Stomach (tissue), 9 donors: ENCODE results near the gene STX10. TPM values are rescaled to one million over a fixed set of nuclear protein-coding genes. Genes with fewer than 3 reads are reported as not detected.
A peak's percentile ranks its signal among the peaks of the same experiment; 100 is the strongest.

Experiments used
- DNase-seq, 2 donors: peaks; one replicate each; pipeline versions ENCODE4 v3.0.0 to v3.0.0-alpha.2; 2013 to 2019
- H3K27ac ChIP-seq, 5 donors: fragments of 200-600 bp in 4 of 5; sonication (generic) in 4 of 5; one replicate each; pipeline ENCODE4 v1.5.1; 2013 to 2019; ENCODE audit warnings: mild to moderate bottlenecking in 1 of 5, moderate library complexity in 1 of 5
- H3K27me3 ChIP-seq, 3 donors: fragments of 200-600 bp; sonication (generic); one replicate each; pipeline ENCODE4 v1.5.1; 2017 to 2019; ENCODE audit warnings: mixed run types in 1 of 3
- H3K36me3 ChIP-seq, 4 donors: fragments of 200-600 bp; sonication (generic); 1 replicate in 3 of 4; 2 replicates in 1 of 4; pipeline ENCODE4 v1.5.1; 2016 to 2019
- H3K4me1 ChIP-seq, 4 donors: fragments of 200-600 bp; sonication (generic); one replicate each; pipeline ENCODE4 v1.5.1; 2016 to 2019
- H3K4me3 ChIP-seq, 4 donors: fragments of 200-600 bp; sonication (generic) in 3 of 4; one replicate each; pipeline ENCODE4 v1.5.1; 2016 to 2019; ENCODE audit warnings: mild to moderate bottlenecking in 1 of 4
- H3K9me3 ChIP-seq, 4 donors: fragments of 200-600 bp; sonication (generic); one replicate each; pipeline ENCODE4 v1.5.1; 2016 to 2019
- EP300 ChIP-seq: sonication (generic); formaldehyde crosslinking; IDR thresholded peaks from one replicate; pipeline ENCODE4 v1.6.1; 2017; ENCODE audit warnings: antibody characterized with exemption
- POLR2A ChIP-seq, 4 donors: fragments of 450-650 bp; IDR thresholded peaks; one replicate each; pipeline ENCODE4 v1.6.1; 2016; ENCODE audit warnings: antibody characterized with exemption in 4 of 4, control low read depth in 2 of 4, mild to moderate bottlenecking in 1 of 4, moderate library complexity in 1 of 4
- POLR2AphosphoS5 ChIP-seq, 3 donors: sonication (generic); formaldehyde crosslinking; IDR thresholded peaks; one replicate each; pipeline ENCODE4 v1.6.1; 2016; ENCODE audit warnings: antibody characterized with exemption in 3 of 3
- WGBS, 5 donors: extraction: QIAGEN DNeasy Blood & Tissue Kit in 3 of 5; methylation state at CpG; one replicate each; pipeline versions ENCODE4 v1.1.5 to v1.1.7; 2013 to 2018; 5-methylcytosine and 5-hydroxymethylcytosine counted together
- intact Hi-C: fragments of 100-400 bp; cut with DNase I; formaldehyde crosslinking; loops from one replicate; pipeline ENCODE4 v1.15.1; 2023; ENCODE audit warnings: low total_unique reads
- polyA plus RNA-seq, 3 donors: library from polyadenylated mRNA; stranded (reverse); fragments of 200-250 nt; gene quantifications; one replicate each; pipeline ENCODE4 v1.2.3, GENCODE V29; 2013
- total RNA-seq, 5 donors: library from RNA; depleted of rRNA; stranded (reverse); fragments of >200 nt; gene quantifications; one replicate each; pipeline versions ENCODE4 v1.1.0 to v1.2.3, GENCODE V29; 2014 to 2016
- TF ChIP-seq, protein P1 (sequence below), 7 experiments: fragments of 450-650 bp in 4 of 7; fragments of 200-600 bp in 3 of 7; sonication (generic) in 3 of 7; IDR thresholded peaks; one replicate each; pipeline ENCODE4 v1.5.1; 2016 to 2019; ENCODE audit warnings: antibody characterized with exemption in 7 of 7, control low read depth in 2 of 7, mild to moderate bottlenecking in 1 of 7
- donor health status: healthy with polysubstance abuse.
- donor health status: Bipolar disorder and iron deficiency.
- donor health status: healthy.

Gene STX10
- total and polyA plus RNA-seq, 8 donors = 20.4 to 942 (median 104) TPM

DNA sequence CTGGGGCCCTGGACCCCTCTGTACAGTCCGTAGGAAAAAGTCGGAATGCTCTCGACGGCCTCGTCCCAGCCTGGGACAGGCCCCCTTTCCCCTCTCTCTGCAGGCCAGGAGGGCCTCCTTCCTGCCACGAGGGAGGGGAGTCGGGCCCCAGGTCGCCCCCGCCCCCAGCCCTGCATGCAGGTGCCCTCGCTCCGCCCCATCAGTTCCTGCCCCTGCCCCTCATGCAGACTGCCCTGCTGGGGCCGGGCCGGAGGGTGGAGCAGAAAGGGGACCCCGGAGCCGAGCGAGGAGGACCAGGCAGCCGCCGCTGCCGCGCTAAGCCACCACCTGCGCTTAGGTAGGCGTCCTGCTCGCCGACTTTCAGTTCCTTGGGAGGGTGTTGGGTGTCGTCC, 54.8 kb downstream of the STX10 start:
- WGBS, 5 donors = 70 to 86% (median 73%) methylated on average over 19 to 25 of the region's 25 CpGs
- peaks cover 73 to 100% (median 86%) of the 10 kb centered on the region in 4 donors for H3K4me1 ChIP-seq

DNA sequence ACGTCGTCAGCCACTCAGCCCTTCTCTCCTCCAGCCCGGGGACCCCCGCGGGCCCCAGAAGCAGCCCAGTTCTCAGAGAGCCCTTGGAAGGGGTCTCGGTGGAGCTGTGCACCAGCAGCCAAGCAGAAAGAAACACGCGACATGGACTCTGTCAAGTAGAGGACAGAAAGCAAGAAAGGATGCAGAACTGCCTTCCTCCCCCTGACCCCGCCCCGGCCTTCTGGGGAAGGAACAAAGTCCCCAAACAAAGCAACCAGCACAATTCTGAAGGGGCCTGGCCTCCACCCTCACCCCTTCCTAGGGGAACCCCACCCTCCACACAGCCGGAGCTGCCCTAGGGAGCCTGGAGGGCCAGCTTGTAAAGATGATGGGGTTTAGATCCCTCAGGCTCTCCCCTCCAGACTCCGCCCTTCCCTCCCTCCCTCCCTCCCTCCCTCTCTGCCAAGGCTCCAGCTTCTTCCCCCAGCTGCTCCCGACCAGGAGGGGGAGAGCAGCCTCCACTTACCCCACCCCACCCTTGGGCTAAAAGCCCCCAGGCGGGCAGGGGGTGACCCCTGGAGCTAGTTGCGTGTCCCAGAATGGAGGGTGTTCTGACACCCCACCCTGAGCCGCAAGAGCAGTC, 55.3 kb downstream of the STX10 start:
- H3K4me1 ChIP-seq = peaks cover 72 to 98% (median 85%) of the 10 kb centered on the region in 4 donors
- TF ChIP-seq EP300 = no peak
- no peak for TF ChIP-seq POLR2A (IDR thresholded peaks at IDR 0.05)
- TF ChIP-seq, protein P1, sequence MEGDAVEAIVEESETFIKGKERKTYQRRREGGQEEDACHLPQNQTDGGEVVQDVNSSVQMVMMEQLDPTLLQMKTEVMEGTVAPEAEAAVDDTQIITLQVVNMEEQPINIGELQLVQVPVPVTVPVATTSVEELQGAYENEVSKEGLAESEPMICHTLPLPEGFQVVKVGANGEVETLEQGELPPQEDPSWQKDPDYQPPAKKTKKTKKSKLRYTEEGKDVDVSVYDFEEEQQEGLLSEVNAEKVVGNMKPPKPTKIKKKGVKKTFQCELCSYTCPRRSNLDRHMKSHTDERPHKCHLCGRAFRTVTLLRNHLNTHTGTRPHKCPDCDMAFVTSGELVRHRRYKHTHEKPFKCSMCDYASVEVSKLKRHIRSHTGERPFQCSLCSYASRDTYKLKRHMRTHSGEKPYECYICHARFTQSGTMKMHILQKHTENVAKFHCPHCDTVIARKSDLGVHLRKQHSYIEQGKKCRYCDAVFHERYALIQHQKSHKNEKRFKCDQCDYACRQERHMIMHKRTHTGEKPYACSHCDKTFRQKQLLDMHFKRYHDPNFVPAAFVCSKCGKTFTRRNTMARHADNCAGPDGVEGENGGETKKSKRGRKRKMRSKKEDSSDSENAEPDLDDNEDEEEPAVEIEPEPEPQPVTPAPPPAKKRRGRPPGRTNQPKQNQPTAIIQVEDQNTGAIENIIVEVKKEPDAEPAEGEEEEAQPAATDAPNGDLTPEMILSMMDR (IDR thresholded peaks at IDR 0.05) = no peak
- TF ChIP-seq POLR2AphosphoS5 (IDR thresholded peaks at IDR 0.05) = no peak
- H3K9me3 ChIP-seq = no peaks in the 10 kb centered on the region
- H3K36me3 ChIP-seq = peaks cover 0 to 25% (median 23%) of the 10 kb centered on the region in 4 donors
- H3K27ac ChIP-seq = peak overlapping the region in 4 of 5 donors; percentile 61 to 96 (median 88)
- peak overlapping the region; percentile 2 to 46 (median 28) for H3K4me3 ChIP-seq
- intact Hi-C loops = no loop called here
- WGBS, 5 donors = 53 to 72% (median 66%) methylated on average over 12 to 16 of the region's 16 CpGs
- H3K27me3 ChIP-seq = peaks cover 0 to 6% (median 0%) of the 10 kb centered on the region in 3 donors
- DNase-seq = peak in 1 of 2 donors; percentile 65

More for the DNA sequence above, 54.8 kb downstream of the STX10 start:
- intact Hi-C loops = no loop called here
- Histone ChIP-seq H3K36me3 (peaks cover 0 to 21% (median 20%) of the 10 kb centered on the region in 4 donors), H3K27me3 (peaks cover 0 to 6% (median 0%) of the 10 kb centered on the region in 3 donors), H3K9me3 (no peaks in the 10 kb centered on the region), H3K27ac (peak overlapping the region in 4 of 5 donors; percentile 61 to 96 (median 88)), H3K4me3 (peak overlapping the region; percentile 2 to 46 (median 28))
- peak in 1 of 2 donors; percentile 49 for DNase-seq
- TF ChIP-seq POLR2A (IDR thresholded peaks at IDR 0.05) (no peak), POLR2AphosphoS5 (IDR thresholded peaks at IDR 0.05) (no peak), EP300 (no peak)
- TF ChIP-seq, protein P1 (IDR thresholded peaks at IDR 0.05) = no peak

DNA sequence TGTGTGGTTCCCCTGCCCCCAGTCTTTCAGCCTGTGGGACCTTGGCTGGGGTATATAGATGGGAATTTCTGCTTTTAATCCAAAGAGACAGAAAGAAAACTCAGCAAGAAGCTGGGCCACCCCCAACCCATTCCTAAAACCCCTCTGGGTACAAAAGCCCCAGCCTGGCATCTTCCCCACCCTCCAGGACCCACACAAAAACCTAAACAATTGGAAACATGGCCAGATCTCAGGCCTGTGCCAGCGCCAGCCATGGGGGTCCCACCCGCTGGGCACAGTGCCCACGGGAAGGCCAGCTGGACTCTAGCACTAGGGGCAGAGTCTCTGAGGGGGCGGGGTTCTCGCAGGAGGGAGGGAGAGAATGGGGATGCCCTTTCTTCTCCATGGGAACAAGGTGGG, 56.1 kb downstream of the STX10 start:
- TF ChIP-seq POLR2AphosphoS5 (IDR thresholded peaks at IDR 0.05) = no peak
- TF ChIP-seq, protein P1 (IDR thresholded peaks at IDR 0.05) = peak in 1 of 7 experiments; percentile 58
- DNase-seq = peak in 1 of 2 donors; percentile 72
- 36 to 66% (median 51%) methylated on average over 5 of the region's 5 CpGs for WGBS, 5 donors
- H3K9me3 ChIP-seq = no peaks in the 10 kb centered on the region
- H3K36me3 ChIP-seq = peaks cover 0 to 33% (median 28%) of the 10 kb centered on the region in 4 donors
- peaks cover 66 to 95% (median 81%) of the 10 kb centered on the region in 4 donors for H3K4me1 ChIP-seq
- H3K27me3 ChIP-seq = peaks cover 0 to 6% (median 0%) of the 10 kb centered on the region in 3 donors
- no peak overlapping the region for H3K4me3 ChIP-seq
- intact Hi-C loops = no loop called here
- H3K27ac ChIP-seq = peak overlapping the region in 4 of 5 donors; percentile 61 to 96 (median 88)

Other genes starting within 250 kb of the STX10 start
- gene SYCE2, start 231.1 kb downstream of the STX10 start, total RNA-seq = not detected
- under 1 TPM in 1 of 3 donors, not detected in 2; 0.23 TPM for gene SYCE2, start 231.1 kb downstream of the STX10 start, polyA plus RNA-seq
- gene FARSA, start 216.7 kb downstream of the STX10 start, total RNA-seq = 100 to 1,000 TPM in 1 of 5 donors, 10 to 100 TPM in 4; 27.2 to 125 (median 51.9) TPM
- gene FARSA, start 216.7 kb downstream of the STX10 start, polyA plus RNA-seq = 10 to 100 TPM; 34.7 to 40.3 (median 39.4) TPM
- 100 to 1,000 TPM; 337 to 947 (median 504) TPM for gene CALR, start 211.8 kb downstream of the STX10 start, total RNA-seq
- gene CALR, start 211.8 kb downstream of the STX10 start, polyA plus RNA-seq = 100 to 1,000 TPM in 2 of 3 donors, 10 to 100 TPM in 1; 71.2 to 236 (median 158) TPM
- 100 to 1,000 TPM in 3 of 5 donors, 10 to 100 TPM in 2; 44.1 to 144 (median 103) TPM for gene RAD23A, start 204.5 kb downstream of the STX10 start, total RNA-seq
- 100 to 1,000 TPM; 101 to 141 (median 106) TPM for gene RAD23A, start 204.5 kb downstream of the STX10 start, polyA plus RNA-seq
- 10 to 100 TPM in 4 of 5 donors, 1 to 10 TPM in 1; 1.8 to 93.3 (median 25.9) TPM for gene GADD45GIP1, start 193.2 kb downstream of the STX10 start, total RNA-seq
- 10 to 100 TPM; 59.0 to 75.4 (median 61.8) TPM for gene GADD45GIP1, start 193.2 kb downstream of the STX10 start, polyA plus RNA-seq
- under 1 TPM in 1 of 5 donors, not detected in 4; 0.58 TPM for gene DAND5, start 180.8 kb downstream of the STX10 start, total RNA-seq
- under 1 TPM in 2 of 3 donors, not detected in 1; 0.12 to 0.13 TPM for gene DAND5, start 180.8 kb downstream of the STX10 start, polyA plus RNA-seq
- 100 to 1,000 TPM in 1 of 5 donors, 10 to 100 TPM in 4; 14.0 to 183 (median 63.3) TPM for gene NFIX, start 154.9 kb downstream of the STX10 start, total RNA-seq
- 10 to 100 TPM; 11.5 to 45.0 (median 30.2) TPM for gene NFIX, start 154.9 kb downstream of the STX10 start, polyA plus RNA-seq
- gene LYL1, start 47.5 kb downstream of the STX10 start, total RNA-seq = 10 to 100 TPM in 2 of 5 donors, 1 to 10 TPM in 2, not detected in 1; 1.3 to 19.3 (median 7.6) TPM
- 1 to 10 TPM; 4.1 to 5.5 (median 5.0) TPM for gene LYL1, start 47.5 kb downstream of the STX10 start, polyA plus RNA-seq
- 100 to 1,000 TPM in 1 of 5 donors, 10 to 100 TPM in 4; 29.6 to 373 (median 36.5) TPM for gene TRMT1, start 33.6 kb downstream of the STX10 start, total RNA-seq
- 10 to 100 TPM; 64.7 to 88.2 (median 77.9) TPM for gene TRMT1, start 33.6 kb downstream of the STX10 start, polyA plus RNA-seq
- gene NACC1, start 32.1 kb downstream of the STX10 start, total RNA-seq = 100 to 1,000 TPM in 1 of 5 donors, 10 to 100 TPM in 4; 10.1 to 122 (median 26.3) TPM
- 10 to 100 TPM in 1 of 3 donors, 1 to 10 TPM in 2; 6.9 to 26.2 (median 9.5) TPM for gene NACC1, start 32.1 kb downstream of the STX10 start, polyA plus RNA-seq
- 100 to 1,000 TPM in 3 of 5 donors, 10 to 100 TPM in 2; 32.3 to 421 (median 150) TPM for gene IER2, start within 50 bp of the STX10 start, total RNA-seq
- gene IER2, start within 50 bp of the STX10 start, polyA plus RNA-seq = 10 to 100 TPM; 64.3 to 87.2 (median 64.6) TPM